Activated T-cell treated with anti-CD3 and anti-CD28 coated beads for 24 hours (primary cell): ENCODE data around the gene GBP7.

Source experiments
- DNase-seq: peaks from one replicate; pipeline ENCODE4 v3.0.0-alpha.2; 2020; ENCODE audit warnings: low read depth

The GBP7 gene

DNA sequence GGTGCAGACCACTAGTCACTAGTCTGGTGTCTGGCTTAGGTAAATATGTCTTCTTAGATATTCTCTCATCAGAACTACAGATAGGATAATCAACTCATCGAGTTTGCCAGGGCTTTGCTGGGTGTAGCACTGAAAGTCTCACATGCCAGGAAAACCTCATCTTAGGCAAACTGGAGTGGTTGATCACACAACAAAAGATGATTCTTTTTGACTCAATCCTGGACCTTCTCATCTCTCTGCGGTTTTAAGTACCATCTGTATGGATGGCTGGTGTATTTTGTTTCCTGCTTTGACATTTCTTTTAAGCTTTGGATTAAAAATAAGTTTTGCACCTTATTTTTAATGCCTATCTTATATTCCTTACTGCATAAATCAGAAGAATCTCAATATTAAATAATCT is 61.1 kb downstream of the GBP7 start:
- no peak for DNase-seq

DNA sequence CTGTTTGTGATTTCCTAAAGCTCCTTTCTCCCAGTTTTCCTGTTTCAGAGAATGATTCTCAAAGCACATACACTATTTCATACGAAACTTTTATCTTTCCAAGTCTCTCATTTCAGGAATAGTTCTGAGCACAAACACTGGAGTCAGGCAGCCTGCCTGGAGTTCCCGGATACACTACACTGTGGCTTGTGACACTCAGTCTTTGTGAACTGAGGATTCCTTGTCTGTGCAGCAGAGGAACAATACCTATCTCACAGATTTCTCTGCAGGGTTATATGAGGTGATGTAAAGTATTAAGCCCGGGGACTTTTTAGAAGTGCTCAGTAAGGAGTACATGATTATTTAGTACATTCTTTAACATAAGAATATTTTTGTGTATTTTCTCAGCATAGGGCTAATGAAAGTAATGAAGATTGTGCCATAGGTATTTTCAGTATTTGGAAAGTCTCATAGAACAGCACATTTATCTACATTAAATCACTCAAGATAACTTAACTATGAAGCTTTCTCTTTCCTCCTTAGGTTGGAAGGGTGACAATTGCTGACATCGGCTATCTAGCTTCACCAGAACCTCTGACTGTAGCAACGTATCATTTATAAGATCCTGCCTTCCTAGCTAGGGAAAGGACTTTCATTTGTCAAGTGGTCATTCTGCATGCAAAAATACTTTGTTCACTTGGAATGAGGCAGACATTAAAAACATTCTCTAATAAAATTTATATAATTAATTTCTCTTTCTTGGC is 62.8 kb downstream of the GBP7 start:
- no peak for DNase-seq

DNA sequence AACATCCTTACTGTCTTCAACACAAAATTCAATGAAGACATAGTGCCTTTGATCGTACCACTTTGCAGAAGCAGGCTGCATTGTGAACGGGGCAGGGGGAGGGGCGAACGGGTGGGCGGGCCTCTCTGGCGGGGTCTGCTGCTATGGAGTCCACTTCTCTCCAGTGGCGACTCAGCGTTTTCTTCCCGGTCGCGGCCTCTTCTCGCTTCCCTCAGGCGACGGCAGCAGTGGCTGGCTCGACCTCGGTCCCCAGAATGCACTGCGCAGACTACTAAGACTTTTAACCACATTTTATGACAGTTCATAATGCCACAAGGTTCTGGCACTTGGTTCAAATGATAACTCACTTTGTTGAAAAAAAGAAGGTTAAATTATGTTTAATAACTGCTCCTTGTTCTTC is 71.1 kb downstream of the GBP7 start:
- DNase-seq, result no peak

DNA sequence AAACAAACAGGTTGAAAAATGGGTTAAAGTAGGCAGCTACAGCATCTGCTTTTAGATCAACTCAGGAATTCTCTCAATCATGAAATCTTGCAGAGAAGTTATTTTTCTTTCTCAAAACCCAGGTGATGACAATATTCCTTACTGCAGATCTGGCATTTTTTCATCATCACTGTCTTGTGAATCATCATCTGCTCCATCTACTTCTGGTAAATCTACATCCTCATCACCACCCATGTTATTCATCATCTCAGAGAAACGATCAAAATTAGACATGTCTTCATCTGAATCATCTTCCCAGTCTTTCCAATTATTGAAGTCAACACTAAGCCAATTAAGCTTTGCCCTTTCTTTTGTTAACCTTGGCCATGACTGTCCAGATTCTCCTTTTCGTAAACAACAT is 71.7 kb downstream of the GBP7 start:
- DNase-seq, result no peak

DNA sequence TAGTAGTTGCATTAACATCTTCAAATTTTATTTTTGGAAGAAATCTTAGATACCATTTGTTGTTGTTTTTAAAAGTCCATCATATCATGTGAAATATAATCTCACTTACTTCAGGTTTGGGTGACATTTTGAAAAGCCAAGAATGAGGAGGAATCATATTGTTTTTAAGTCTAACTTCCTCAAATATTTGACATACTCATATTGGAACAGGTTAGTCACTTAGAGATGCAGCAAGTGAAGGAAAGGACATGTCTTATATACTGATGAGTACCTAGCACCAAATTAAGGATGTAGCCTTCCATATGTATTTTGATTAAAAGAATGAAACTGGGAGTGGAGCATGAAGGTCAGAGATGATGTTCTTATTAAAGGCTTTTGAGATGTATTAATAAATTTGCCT is 73.8 kb downstream of the GBP7 start:
- no peak for DNase-seq

DNA sequence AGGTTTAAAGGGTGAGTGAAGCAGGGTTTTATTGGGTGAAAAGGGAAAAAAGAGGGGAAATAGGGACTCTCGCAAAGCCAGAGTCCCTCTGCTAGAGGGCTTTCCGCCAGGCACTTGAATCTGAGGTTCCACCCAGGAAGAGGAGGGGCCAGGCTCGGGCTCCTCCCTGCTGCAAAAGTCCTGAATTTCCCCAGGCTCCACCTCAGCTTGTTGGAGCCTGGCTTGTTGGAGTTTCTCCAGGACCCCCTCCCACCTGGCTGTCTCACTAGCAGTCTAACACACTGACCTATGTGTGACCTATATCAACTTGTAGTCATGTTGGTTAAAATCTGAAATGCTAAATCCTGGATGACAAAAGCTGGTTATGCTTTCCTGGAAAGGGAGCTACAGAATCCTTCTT is 75.4 kb downstream of the GBP7 start:
- no peak for DNase-seq

DNA sequence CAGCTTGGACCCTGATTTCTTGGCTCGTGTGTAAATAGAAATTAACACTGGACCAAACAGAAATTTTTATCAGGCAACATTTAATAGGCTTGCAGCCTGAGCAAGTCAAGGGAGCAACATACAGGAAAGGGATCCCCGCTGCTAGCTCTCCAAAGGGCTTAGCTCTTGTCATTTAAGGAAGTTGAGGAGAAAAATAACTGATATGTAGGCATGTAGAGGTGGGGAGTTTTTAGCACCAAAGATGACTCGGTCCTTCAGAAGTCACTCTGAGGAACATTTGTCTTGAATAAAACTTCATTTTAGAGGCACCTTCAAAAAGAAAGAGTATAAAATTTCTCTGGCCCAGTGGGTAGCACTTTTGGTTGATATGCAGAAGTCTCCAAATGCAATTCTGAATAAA is 76.9 kb downstream of the GBP7 start:
- DNase-seq, result no peak

DNA sequence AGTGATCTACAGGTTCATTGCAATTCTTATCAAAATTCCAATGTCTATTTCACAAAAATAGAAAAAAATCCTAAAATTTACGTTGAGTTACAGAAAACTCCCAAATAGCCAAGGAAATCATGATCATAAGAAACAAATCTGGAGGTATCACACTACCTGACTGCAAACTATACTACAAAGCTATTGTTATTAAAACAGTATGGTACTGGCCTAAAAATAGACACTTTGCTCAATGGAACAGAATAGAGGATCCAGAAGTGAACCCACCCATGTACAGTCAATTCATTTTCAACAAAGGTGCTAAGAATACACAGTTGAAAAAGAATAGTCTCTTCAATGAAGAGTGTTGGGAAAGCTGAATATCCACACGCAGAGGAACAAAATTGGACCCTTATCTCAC is 80.1 kb downstream of the GBP7 start:
- DNase-seq, result no peak

DNA sequence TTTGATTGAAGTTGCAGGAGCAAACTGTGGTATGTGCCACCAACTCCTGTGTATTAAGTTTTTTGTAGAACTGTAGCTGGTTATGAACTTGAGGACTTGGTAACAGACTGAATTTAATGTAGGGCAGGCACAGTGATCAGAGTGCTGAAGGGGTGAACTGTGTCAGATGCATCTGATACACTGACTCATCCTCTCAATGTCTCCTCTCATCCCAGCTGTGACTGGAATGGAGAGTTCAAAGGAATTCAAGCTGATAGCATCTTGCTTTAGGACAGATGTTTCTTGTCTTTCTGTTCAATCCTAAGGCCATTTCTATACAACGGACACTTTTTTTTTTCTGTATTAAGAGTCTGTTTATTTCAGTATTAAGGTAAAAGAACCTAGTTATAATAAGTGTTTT is 85.8 kb downstream of the GBP7 start:
- no peak for DNase-seq

DNA sequence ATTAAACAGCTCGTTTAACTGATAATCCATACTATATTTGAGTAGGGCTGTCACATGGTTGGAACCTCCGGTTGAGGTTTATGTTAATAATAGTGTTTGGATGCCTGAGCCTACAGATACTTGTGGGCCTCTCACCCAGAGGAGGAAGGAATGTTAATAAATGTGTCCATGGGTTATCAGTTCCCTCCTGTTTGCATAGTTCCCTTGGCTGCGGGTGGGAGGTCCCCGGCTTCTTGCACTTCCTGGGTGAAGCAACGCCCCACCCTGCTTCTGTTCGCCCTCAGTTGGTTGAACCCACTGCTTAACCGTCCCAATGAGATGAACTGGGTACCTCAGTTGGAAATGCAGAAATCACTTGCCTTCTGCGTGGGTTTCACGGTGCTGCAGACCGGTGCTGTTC is 87.2 kb downstream of the GBP7 start:
- no peak for DNase-seq

DNA sequence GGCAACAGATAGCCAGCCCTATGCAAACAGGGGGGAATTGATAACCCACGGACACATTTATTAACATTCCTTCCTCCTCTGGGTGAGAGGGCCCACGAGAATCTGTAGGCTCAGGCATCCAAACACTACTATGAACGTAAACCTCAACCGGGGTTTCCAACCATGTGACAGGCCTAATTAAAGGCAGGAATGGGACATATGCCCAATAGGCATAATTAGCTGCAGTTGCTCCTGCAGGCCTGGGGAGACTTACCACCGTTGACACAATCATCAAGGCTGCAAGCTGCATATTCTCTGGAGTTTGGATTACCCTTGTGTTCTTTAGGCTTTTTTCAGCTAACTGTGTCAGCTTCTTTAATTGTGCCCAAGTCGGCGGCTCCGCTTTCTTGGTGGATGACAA is 88.6 kb downstream of the GBP7 start:
- DNase-seq, result no peak

DNA sequence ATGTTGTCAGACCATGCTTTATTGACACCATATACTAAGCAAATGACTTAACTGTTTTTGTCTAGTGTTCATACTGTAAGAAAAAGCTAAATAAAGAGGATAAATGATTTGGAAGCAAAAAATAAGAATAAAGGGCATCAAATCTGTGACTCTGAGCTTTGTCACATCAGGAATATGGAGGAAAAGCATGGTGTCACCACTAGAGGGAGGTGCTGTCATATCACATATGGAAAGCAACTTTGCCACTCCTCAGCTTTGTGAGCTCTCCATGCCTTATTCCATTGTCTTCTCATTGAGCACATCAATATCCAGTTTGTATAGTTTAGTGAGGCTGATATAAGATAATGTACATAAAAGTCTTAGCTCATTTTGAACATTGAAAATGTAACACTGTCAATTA is 90.0 kb downstream of the GBP7 start:
- no peak for DNase-seq
